OCI-LY1 (cell line): Measurements from ENCODE around the gene SELPLG.

Experiments
- H2AFZ ChIP-seq: fragments of 200-600 bp; sonication (generic), shearing (Covaris generic); 2 replicates; pipeline ENCODE4 v1.6.0; 2014; ENCODE audit warnings: antibody characterized with exemption, mild to moderate bottlenecking, low read length
- H3F3A ChIP-seq: fragments of 200-600 bp; sonication (generic), shearing (Covaris generic); 2 replicates; pipeline ENCODE4 v1.6.0; 2014; ENCODE audit warnings: mild to moderate bottlenecking, antibody characterized with exemption, low read length, moderate library complexity; ENCODE audit not compliant: insufficient read depth
- H3K27ac ChIP-seq: fragments of 200-600 bp; sonication (generic); 2 replicates; pipeline ENCODE4 v1.5.1; 2014; ENCODE audit warnings: low read length, mixed run types, mild to moderate bottlenecking, low read depth; ENCODE audit not compliant: poor library complexity, severe bottlenecking
- H3K27me3 ChIP-seq: fragments of 200-600 bp; sonication (generic); 2 replicates; pipeline ENCODE4 v1.6.0; 2014; ENCODE audit warnings: antibody characterized with exemption, mild to moderate bottlenecking, low read length, moderate library complexity; ENCODE audit not compliant: insufficient read depth
- H3K36me3 ChIP-seq: fragments of 200-600 bp; sonication (generic); 2 replicates; pipeline ENCODE4 v1.6.1; 2014; ENCODE audit warnings: mild to moderate bottlenecking, antibody characterized with exemption, low read length, moderate library complexity, mixed read lengths; ENCODE audit not compliant: insufficient read depth
- H3K4me1 ChIP-seq: fragments of 200-600 bp; sonication (generic); 2 replicates; pipeline ENCODE4 v1.5.1; 2014; ENCODE audit warnings: mild to moderate bottlenecking, low read length, moderate library complexity; ENCODE audit not compliant: insufficient read depth, severe bottlenecking
- H3K4me2 ChIP-seq: fragments of 200-600 bp; sonication (generic), shearing (Covaris generic); 2 replicates; pipeline ENCODE4 v1.6.1; 2014; ENCODE audit warnings: low read length
- H3K4me3 ChIP-seq: fragments of 200-600 bp; sonication (generic); 2 replicates; pipeline ENCODE4 v1.5.1; 2014; ENCODE audit warnings: low read length, low read depth, mild to moderate bottlenecking, mixed read lengths; ENCODE audit not compliant: poor library complexity, severe bottlenecking
- H3K79me2 ChIP-seq: fragments of 200-600 bp; shearing (Covaris generic); 2 replicates; pipeline ENCODE4 v1.6.1; 2016; ENCODE audit warnings: mixed run types, low read length, mixed read lengths; ENCODE audit not compliant: insufficient read depth
- H3K9ac ChIP-seq: fragments of 200-600 bp; sonication (generic), shearing (Covaris generic); 2 replicates; pipeline ENCODE4 v1.6.1; 2014; ENCODE audit warnings: mild to moderate bottlenecking, low read length, mixed read lengths
- H3K9me2 ChIP-seq: fragments of 200-600 bp; sonication (generic), shearing (Covaris generic); 2 replicates; pipeline ENCODE4 v1.6.1; 2014; ENCODE audit warnings: low read depth, mild to moderate bottlenecking, low read length, mixed read lengths
- H3K9me3 ChIP-seq: fragments of 200-600 bp; shearing (Covaris generic); 2 replicates; pipeline ENCODE4 v1.6.1; 2014; ENCODE audit warnings: low read length, mixed read lengths
- H4K20me1 ChIP-seq: fragments of 200-600 bp; sonication (generic), shearing (Covaris generic); 2 replicates; pipeline ENCODE4 v1.6.0; 2016; ENCODE audit warnings: mild to moderate bottlenecking, low read length; ENCODE audit not compliant: insufficient read depth
- EZH2 ChIP-seq: fragments of 200-600 bp; sonication (generic), shearing (Covaris generic); IDR thresholded peaks from 2 replicates; pipeline ENCODE4 v1.8.0; 2017; ENCODE audit warnings: borderline replicate concordance, mixed run types, mild to moderate bottlenecking, antibody characterized with exemption, low read length, moderate library complexity, mixed read lengths
- TF ChIP-seq, protein P1 (sequence below): fragments of 200-600 bp; sonication (generic), shearing (Covaris generic); IDR thresholded peaks from 2 replicates; pipeline ENCODE4 v1.5.1; 2017; ENCODE audit warnings: mild to moderate bottlenecking, antibody characterized with exemption, low read length, moderate library complexity, mixed read lengths

The SELPLG gene

DNA sequence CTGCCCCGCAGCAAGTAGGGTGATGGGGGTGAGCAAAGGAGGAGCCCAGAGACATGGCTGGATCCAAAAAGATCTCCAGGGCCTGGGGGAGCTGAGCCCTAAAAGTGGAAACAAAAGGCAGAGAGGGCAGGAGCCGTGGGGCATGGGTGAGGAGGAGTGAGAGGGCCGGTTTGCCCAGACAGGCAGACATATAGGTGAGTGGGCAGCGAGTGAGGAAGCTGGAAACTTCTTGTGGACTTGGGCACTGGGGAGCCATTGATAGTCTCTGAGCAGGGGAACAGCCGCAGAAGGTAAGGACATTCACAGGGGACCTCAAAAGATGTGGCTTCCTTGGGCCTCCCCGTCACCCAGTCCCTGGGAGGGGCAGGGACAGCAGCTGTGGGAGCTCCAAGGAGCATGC is 19.1 kb downstream of the SELPLG start:
- Histone ChIP-seq H3K27ac (no peak overlapping the region), H3K4me3 (no peak overlapping the region), H3K4me1 (peaks cover 15% of the 10 kb centered on the region), H3K9me2 (no peaks in the 10 kb centered on the region), H3K27me3 (no peaks in the 10 kb centered on the region), H3K9ac (no peak overlapping the region), H3F3A (no peaks in the 10 kb centered on the region), H3K79me2 (no peaks in the 10 kb centered on the region), H4K20me1 (no peaks in the 10 kb centered on the region), H3K4me2 (no peak overlapping the region), H2AFZ (no peak overlapping the region), H3K36me3 (no peaks in the 10 kb centered on the region; the same call in 1 of the 2 replicates), H3K9me3 (peaks cover 4% of the 10 kb centered on the region; the same call in 1 of the 2 replicates)
- no peak for TF ChIP-seq EZH2
- TF ChIP-seq, protein P1, sequence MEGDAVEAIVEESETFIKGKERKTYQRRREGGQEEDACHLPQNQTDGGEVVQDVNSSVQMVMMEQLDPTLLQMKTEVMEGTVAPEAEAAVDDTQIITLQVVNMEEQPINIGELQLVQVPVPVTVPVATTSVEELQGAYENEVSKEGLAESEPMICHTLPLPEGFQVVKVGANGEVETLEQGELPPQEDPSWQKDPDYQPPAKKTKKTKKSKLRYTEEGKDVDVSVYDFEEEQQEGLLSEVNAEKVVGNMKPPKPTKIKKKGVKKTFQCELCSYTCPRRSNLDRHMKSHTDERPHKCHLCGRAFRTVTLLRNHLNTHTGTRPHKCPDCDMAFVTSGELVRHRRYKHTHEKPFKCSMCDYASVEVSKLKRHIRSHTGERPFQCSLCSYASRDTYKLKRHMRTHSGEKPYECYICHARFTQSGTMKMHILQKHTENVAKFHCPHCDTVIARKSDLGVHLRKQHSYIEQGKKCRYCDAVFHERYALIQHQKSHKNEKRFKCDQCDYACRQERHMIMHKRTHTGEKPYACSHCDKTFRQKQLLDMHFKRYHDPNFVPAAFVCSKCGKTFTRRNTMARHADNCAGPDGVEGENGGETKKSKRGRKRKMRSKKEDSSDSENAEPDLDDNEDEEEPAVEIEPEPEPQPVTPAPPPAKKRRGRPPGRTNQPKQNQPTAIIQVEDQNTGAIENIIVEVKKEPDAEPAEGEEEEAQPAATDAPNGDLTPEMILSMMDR: no peak

DNA sequence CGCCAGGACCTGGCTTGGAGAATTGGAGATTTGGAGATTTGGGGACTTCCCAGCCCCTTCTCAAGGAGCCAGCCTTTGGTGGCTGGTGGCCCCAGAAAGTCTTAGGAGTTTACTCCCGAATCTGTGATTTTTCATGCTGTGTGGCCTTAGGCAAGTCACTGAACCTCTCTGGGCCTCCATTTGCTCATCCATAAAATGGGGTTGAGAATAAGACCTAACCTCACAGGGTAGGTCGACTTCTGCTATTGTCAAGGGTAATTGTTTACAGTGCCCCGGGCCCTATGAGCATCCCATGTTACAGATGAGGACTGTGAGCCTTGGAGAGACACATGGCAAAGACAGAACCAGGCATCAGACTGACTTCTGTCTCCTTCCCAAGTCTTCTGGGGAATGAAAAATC is 19.7 kb downstream of the SELPLG start:
- Histone ChIP-seq H3K9me2 (no peaks in the 10 kb centered on the region), H3K27ac (no peak overlapping the region), H3K4me2 (no peak overlapping the region), H3F3A (no peaks in the 10 kb centered on the region), H3K4me3 (no peak overlapping the region), H4K20me1 (no peaks in the 10 kb centered on the region), H3K79me2 (no peaks in the 10 kb centered on the region), H3K27me3 (no peaks in the 10 kb centered on the region), H3K4me1 (peaks cover 15% of the 10 kb centered on the region), H3K9ac (no peak overlapping the region), H3K36me3 (no peaks in the 10 kb centered on the region; the same call in 1 of the 2 replicates), H2AFZ (no peak overlapping the region), H3K9me3 (peaks cover 4% of the 10 kb centered on the region; the same call in 1 of the 2 replicates)
- TF ChIP-seq, protein P1: no peak
- TF ChIP-seq EZH2: no peak

DNA sequence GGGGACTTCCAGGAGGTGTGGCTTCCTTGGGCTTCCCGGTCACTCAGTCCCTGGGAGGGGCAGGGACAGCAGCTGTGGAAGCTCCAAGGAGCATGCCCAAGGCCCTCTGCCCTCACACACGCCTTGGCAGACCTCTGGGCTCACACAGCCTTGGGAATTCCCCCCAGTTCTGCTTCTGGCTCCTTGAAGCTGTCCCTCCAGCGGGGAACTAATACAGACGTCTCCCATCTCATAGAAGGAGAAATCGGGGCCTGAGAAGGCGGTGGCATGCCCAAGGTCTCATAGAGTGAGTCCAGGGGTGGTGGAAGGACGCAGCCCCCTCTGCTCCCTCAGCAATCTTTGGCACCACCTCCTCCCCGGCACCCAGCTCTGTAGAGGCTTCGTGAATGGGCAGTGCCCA is 20.1 kb downstream of the SELPLG start:
- no peaks in the 10 kb centered on the region for H3F3A ChIP-seq
- H3K9me2 ChIP-seq: no peaks in the 10 kb centered on the region
- H3K4me3 ChIP-seq: no peak overlapping the region
- H3K4me2 ChIP-seq: no peak overlapping the region
- no peak overlapping the region for H2AFZ ChIP-seq
- no peak overlapping the region for H3K9ac ChIP-seq
- H3K4me1 ChIP-seq: peaks cover 15% of the 10 kb centered on the region
- H4K20me1 ChIP-seq: no peaks in the 10 kb centered on the region
- H3K36me3 ChIP-seq: no peaks in the 10 kb centered on the region; the same call in 1 of the 2 replicates
- H3K79me2 ChIP-seq: no peaks in the 10 kb centered on the region
- no peak for TF ChIP-seq EZH2
- no peak overlapping the region for H3K27ac ChIP-seq
- no peaks in the 10 kb centered on the region for H3K27me3 ChIP-seq
- peaks cover 4% of the 10 kb centered on the region; the same call in 1 of the 2 replicates for H3K9me3 ChIP-seq

DNA sequence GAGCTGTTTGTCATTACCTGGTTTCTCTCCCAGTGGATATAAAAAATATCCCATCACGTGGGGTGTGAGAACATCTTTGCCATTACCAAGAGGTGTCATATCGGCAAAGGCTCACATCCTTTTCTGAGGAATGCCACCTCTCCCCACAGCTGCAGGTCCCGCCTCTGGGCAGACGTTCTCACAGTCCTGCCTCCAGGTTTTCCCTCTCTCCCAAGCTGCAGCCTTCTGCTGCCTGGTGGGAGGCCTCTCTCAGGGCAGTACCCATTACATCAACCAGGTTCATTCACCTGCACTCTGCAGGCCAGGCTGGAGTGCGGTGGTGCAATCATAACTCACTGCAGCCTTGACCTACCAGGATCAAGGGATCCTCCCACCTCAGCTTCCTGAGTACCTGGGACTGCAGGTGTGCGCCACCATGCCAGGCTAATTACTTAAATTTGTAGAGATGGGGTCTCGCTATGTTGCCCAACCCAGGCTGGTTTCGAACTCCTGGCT is 20.9 kb downstream of the SELPLG start:
- Histone ChIP-seq H3F3A (no peaks in the 10 kb centered on the region), H2AFZ (no peak overlapping the region), H3K27me3 (no peaks in the 10 kb centered on the region), H4K20me1 (no peaks in the 10 kb centered on the region), H3K9me2 (no peaks in the 10 kb centered on the region), H3K27ac (no peak overlapping the region), H3K4me2 (no peak overlapping the region), H3K9ac (no peak overlapping the region), H3K79me2 (no peaks in the 10 kb centered on the region), H3K36me3 (no peaks in the 10 kb centered on the region; the same call in 1 of the 2 replicates), H3K4me3 (no peak overlapping the region), H3K4me1 (peaks cover 13% of the 10 kb centered on the region), H3K9me3 (peaks cover 4% of the 10 kb centered on the region; the same call in 1 of the 2 replicates)
- no peak for TF ChIP-seq EZH2
- TF ChIP-seq, protein P1: no peak
